Measurements from ENCODE around the gene EIF2B5.
"Not testable (repeated sequence)": the region's sequence is repeated elsewhere in the genome, so short reads cannot be mapped to it uniquely, and the experiment has no call there.

The EIF2B5 gene

DNA sequence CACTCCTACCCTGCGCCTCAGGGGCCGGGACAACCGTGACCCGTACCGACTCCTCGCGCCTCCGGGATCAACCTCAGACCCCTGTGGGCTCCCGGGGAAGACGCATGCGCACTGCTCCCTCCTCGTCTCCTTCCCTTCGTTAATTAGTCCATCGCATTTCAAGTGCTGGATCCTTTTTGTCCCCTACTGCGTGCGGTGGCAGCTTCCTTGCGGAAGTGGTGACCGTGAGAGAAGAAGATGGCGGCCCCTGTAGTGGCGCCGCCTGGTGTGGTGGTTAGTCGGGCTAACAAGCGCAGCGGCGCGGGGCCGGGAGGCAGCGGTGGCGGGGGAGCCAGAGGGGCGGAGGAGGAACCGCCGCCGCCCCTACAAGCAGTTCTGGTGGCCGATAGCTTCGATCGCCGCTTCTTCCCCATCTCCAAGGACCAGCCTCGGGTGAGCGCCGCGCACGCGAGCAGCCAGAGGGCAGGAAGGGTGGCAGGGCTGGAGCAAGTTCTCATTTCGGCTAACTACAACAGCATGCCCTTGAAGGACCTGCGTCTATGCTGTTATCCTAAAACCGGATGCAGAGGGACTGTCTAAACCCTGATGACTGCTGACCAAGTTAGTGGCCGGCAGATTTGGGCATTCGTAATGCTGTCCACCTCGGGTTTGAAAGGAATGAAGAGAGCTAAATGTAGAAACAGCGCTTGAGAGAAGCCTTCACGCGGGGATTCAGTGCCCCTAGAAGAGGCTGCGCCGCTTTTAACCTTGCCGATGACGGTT is at the start of gene EIF2B5:
EIF2B5 (plus strand) TSS at position 210 of the 762 bp plus-strand sequence; CDS start at position 238, 28 bp downstream.
- DNase-seq, result peak; percentile 92 to 96

- DNase-seq, result no peak
These were observed 49.7 kb upstream of the EIF2B5 start for GRCh38 chr3:184085389-184085852.

DNA sequence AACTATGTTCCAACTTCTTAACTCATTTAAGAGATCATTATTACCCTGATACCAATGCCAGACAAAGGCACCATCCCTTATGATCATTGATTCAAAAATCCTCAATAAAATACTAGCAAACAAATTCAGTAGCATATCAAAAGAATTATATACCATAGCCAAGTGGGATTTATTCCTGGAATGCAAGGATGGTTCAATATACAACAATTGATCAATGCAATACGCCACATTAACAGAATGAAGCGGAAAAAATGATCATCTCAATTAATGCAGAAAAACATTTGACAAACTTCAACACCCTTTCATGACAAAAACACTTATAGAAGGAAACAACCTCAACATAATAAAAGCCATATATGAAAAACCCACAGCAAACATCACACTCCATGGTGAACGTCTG is 43.0 kb upstream of the EIF2B5 start:
- no peak for DNase-seq

- DNase-seq, result no peak
These were observed 38.3 kb upstream of the EIF2B5 start, which contains the start of gene HTR3E for GRCh38 chr3:184096811-184097383. HTR3E (plus strand) TSS chr3:184097064; CDS start chr3:184097530, 466 bp downstream.

DNA sequence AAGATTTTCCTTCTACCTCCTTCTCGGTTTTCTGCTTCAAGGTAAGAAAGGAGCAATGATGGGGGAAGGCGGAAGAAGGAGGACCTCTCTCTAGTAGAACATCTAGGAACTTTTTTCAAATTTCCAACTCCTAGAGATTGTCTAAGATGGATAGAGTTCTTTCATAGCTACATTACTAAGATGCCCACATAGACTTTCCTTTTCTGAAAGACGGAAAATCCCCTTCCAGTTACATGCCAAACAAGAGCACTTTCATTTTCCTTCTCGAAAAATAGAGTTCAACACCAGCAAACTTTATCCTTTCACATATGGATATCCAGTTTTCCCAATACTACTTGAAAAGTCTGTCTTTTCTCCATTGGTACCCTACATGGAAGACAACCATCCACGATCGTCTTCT is 37.6 kb upstream of the EIF2B5 start:
- no peak for DNase-seq

GRCh38 chr3:184099806-184100686 is 35.1 kb upstream of the EIF2B5 start:
- DNase-seq, result no peak

DNA sequence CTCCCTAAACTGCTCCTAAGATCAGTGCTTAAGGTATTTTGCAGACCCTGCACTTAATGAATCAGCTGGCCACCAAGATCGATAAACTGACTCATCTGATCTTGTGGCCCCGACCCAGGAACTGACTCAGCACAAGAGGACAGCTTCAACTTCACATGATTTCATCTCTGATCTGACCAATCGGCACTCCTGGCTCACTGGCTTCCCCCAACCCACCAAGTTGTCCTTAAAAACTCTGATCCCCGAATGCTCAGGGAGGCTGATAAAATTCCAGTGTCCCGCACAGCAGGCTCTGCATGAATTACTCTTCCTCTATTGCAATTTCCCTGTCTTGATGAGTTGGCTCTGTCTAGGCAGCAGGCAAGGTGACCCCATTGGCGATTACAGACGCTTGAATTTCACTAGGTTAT is 24.8 kb upstream of the EIF2B5 start:
- DNase-seq, result peak in 1 of 2 experiments; percentile 3

DNA sequence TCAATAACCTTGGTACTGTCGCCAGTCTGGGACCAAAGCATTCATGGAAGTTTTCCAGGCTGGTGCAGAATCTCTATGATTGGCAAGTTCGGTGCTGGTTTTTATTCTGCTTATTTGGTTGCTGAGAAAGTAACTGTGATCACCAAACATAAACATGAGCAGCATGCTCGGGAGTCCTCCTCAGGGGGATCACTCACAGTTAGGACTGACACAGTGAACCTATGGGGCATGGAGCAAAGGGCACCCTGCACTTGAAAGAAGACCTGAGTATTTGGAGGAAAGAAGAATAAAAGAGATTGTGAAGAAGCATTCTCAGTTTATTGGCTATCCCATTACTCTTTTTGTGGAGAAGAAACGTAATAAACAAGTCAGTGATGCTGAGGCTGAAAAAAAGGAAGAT is 19.1 kb upstream of the EIF2B5 start:
- DNase-seq, result no peak

GRCh38 chr3:184117636-184118035 is 17.5 kb upstream of the EIF2B5 start:
- DNase-seq, result no peak

DNA sequence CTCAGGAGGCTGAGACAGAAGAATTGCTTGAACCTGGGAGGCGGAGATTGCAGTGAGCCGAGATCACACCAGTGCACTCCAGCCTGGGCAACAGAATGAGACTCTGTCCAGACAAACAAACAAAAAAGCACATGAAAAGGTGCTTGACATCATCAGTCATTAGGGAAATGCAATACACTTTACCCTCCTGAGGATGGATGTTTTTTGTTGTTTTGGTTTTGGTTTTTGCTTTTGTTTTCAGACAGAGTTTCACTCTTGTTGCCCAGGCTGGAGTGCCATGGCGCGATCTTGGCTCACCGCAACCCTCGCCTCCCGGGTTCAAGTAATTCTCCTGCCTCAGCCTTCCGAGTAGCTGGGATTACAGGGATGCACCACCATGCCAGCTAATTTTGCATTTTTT is 14.1 kb upstream of the EIF2B5 start:
- DNase-seq, result not testable (repeated sequence)

- no peak for DNase-seq
These were observed 9.2 kb upstream of the EIF2B5 start for GRCh38 chr3:184126006-184126405.

GRCh38 chr3:184129012-184129411 is 6.1 kb upstream of the EIF2B5 start:
- peak in 1 of 2 experiments; percentile 17 for DNase-seq

GRCh38 chr3:184132945-184133344 is 2.2 kb upstream of the EIF2B5 start:
- DNase-seq, result no peak

DNA sequence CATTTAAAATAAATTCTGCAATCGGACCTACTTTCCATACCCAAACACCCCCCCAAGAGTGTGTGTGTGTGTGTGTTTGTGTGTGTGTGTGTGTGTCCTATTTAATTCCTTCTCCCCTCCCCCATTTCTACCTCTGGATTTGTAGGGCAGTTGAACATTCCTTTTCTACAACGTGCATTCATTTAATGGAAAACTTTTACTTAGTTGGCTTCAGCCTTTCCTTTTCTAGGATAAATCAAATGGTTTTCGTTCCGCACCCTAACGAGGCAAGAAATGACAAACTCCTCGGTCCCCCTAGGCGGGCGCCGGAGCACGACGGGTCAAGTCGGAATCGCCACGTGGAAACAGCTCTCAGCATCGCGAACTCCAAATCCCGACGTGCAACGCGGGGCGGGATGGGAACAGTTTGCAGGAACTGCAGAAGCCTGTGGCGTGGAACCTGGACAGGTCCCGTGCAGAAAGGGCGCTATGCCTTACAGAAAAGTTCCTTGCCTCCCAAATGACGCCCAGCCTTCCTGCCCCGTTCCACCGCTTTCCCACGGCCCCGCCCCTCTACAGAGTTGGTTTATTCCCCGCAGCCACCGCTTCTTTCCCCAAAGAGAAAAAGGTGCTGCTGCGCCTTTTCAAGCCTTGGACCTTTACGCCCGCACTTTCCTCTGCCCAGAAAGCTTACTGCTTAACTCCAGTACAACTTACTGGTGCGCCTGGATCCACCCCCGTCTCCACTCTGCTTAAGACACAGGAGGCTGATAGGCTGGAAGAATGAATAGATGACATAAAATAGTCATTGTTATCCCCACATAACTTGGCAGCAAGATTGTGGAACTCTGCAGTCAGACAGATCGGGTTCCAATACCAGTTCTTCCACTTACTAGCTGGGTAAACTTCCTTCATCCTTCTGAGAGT is 1.1 kb upstream of the EIF2B5 start:
- DNase-seq, result peak; percentile 81 to 95

- no peak for DNase-seq
These were observed 411 bp upstream of the EIF2B5 start for GRCh38 chr3:184134746-184135148.

GRCh38 chr3:184135911-184136260 is 728 bp downstream of the EIF2B5 start:
- DNase-seq, result no peak

DNA sequence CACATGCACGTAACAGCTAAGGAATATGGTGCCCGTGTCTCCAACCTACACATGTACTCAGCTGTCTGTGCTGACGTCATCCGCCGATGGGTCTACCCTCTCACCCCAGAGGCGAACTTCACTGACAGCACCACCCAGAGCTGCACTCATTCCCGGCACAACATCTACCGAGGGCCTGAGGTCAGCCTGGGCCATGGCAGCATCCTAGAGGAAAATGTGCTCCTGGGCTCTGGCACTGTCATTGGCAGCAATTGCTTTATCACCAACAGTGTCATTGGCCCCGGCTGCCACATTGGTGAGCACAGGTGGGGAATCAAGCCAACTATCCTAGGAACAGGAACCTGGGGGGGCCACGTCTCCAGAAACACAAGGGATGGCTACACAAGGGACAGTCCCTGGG is 5.3 kb downstream of the EIF2B5 start:
- no peak for DNase-seq

DNA sequence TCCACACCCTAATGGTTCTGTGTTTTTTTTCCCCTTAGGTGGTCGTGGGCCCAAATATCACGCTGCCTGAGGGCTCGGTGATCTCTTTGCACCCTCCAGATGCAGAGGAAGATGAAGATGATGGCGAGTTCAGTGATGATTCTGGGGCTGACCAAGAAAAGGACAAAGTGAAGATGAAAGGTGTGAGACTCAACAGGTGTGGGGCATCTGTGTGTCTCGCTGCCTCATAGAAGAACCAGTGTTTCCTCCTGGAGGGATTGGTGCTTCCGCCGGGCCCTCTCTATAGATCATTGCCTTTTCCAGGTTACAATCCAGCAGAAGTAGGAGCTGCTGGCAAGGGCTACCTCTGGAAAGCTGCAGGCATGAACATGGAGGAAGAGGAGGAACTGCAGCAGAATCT is 7.0 kb downstream of the EIF2B5 start:
- DNase-seq, result no peak

- no peak for DNase-seq
These were observed 8.2 kb downstream of the EIF2B5 start for GRCh38 chr3:184143327-184143726.

DNA sequence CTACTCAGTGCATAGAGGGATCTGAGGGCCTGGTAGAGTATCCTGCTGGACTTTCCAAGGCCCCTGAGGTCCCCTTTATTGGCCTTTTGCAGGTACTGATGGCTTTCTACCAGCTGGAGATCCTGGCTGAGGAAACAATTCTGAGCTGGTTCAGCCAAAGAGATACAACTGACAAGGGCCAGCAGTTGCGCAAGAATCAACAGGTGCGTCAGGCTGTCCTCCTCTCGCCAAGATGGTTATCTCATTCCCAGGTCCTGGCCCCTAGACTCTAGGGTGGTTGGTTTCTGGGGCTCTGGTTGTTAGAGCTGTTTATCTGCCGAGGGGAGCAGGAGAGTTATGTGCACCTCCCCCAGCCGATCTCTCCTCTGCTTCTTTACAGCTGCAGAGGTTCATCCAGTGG is 9.3 kb downstream of the EIF2B5 start:
- DNase-seq, result no peak

DNA sequence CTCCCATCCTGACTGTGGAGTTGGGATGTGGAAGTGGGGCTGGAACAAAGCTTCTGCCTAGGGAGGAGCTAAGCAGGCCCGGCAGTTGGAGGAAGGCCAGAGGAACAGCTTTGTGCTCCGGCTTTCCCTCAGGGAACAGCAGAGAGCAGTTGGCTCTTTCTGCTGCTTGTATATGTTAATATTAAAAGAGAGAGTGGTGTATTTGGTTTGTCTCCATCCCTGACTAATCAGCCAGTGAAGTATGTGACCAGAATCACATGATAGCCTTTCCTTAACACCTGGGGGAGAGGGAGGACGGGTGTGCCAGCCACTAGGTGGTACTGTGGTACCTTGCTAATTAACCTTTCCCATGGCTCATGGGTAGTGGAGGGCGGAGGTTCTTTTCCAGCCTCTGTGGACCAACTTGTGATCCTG is 10.0 kb downstream of the EIF2B5 start:
- DNase-seq, result peak in 1 of 2 experiments; percentile 74

DNA sequence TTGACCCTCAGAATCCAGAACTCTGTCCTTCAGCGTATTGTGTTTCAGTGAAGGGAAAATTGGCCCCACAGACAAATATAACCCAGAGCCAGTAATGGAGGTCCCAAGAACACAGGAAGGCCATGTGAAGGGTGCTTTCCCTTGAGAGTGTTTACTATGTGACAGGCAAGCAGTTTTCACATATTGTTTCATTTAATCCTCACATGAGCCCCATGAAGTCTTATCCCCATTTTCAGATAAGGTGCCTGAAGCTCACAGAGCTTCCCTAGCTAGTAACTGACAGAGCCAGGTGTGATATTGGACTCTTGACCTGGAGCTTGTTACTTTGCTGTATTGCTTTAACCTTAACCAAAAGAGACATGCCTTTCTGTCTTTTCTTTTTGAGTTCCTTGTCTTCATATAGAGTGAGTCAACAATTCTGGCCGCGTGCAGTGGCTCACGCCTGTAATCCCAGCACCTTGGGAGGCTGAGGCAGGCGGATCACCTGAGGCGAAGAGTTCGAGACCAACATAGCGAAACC is 10.7 kb downstream of the EIF2B5 start:
- no peak for DNase-seq
